SU-DHL-6 (cell line): ENCODE measurements around the gene ARVCF.
A peak's percentile ranks its signal among the peaks of the same experiment; 100 is the strongest.

Experiments used
- H2AFZ ChIP-seq: fragments of 200-600 bp; sonication (generic); 2 replicates; pipeline ENCODE4 v1.6.1; 2014; ENCODE audit warnings: low read depth, mild to moderate bottlenecking, moderate library complexity, mixed read lengths, antibody characterized with exemption, low read length; ENCODE audit not compliant: severe bottlenecking
- H3F3A ChIP-seq: fragments of 200-600 bp; shearing (Covaris generic); 2 replicates; pipeline ENCODE4 v1.6.0; 2016; ENCODE audit warnings: antibody characterized with exemption, mild to moderate bottlenecking; ENCODE audit not compliant: insufficient read depth
- H3K27ac ChIP-seq: fragments of 200-600 bp; sonication (generic); 2 replicates; pipeline ENCODE4 v1.5.1; 2016; ENCODE audit warnings: low read depth, mild to moderate bottlenecking, low read length, moderate library complexity, mixed read lengths
- H3K27me3 ChIP-seq: fragments of 200-600 bp; sonication (generic), shearing (Covaris generic); 2 replicates; pipeline ENCODE4 v1.6.0; 2014; ENCODE audit warnings: mild to moderate bottlenecking, low read length
- H3K36me3 ChIP-seq: fragments of 200-600 bp; sonication (generic); 2 replicates; pipeline ENCODE4 v1.6.1; 2014; ENCODE audit warnings: mild to moderate bottlenecking, low read length, mixed read lengths
- H3K4me2 ChIP-seq: fragments of 300-600, 200-600 bp; shearing (Covaris generic), sonication (generic); 2 replicates; pipeline ENCODE4 v1.6.0; 2014; ENCODE audit warnings: low read length, low read depth, mild to moderate bottlenecking; ENCODE audit not compliant: poor library complexity, severe bottlenecking
- H3K4me3 ChIP-seq: fragments of 200-600 bp; sonication (generic); 2 replicates; pipeline ENCODE4 v1.5.1; 2014; ENCODE audit warnings: antibody characterized with exemption, low read length, mild to moderate bottlenecking, mixed read lengths; ENCODE audit not compliant: insufficient read depth, poor library complexity, severe bottlenecking
- H3K79me2 ChIP-seq: fragments of 200-600 bp; sonication (generic); 2 replicates; pipeline ENCODE4 v1.6.1; 2014; ENCODE audit warnings: mild to moderate bottlenecking, low read length, moderate library complexity; ENCODE audit not compliant: insufficient read depth
- H3K9ac ChIP-seq: fragments of 200-600 bp; sonication (generic); 2 replicates; pipeline ENCODE4 v1.7.0; 2014; ENCODE audit warnings: mild to moderate bottlenecking, low read length
- H3K9me2 ChIP-seq: fragments of 200-600 bp; sonication (generic); replicated peaks from 2 replicates; pipeline ENCODE4 v1.6.1; 2014; ENCODE audit warnings: low read length; ENCODE audit not compliant: insufficient read depth
- H3K9me3 ChIP-seq: fragments of 200-600 bp; sonication (generic); 2 replicates; pipeline ENCODE4 v1.6.1; 2014; ENCODE audit warnings: low read length, mixed read lengths; ENCODE audit not compliant: insufficient read depth
- H4K20me1 ChIP-seq: fragments of 200-600 bp; sonication (generic); 2 replicates; pipeline ENCODE4 v1.6.1; 2014; ENCODE audit warnings: low read depth, mild to moderate bottlenecking, antibody characterized with exemption, low read length, moderate library complexity, mixed read lengths
- EZH2phosphoT487 ChIP-seq: fragments of 200-600 bp; sonication (generic), shearing (Covaris generic); conservative IDR thresholded peaks from 2 replicates; pipeline ENCODE4 v1.6.1; 2018; ENCODE audit warnings: mild to moderate bottlenecking, antibody characterized with exemption, low read length, moderate library complexity, mixed read lengths
- TF ChIP-seq, protein P1 (sequence below): fragments of 200-600 bp; sonication (generic); IDR thresholded peaks from one replicate; pipeline ENCODE4 v1.5.1; 2017; ENCODE audit warnings: antibody characterized with exemption, mild to moderate bottlenecking, low read length, moderate library complexity; ENCODE audit not compliant: insufficient read depth, poor library complexity, severe bottlenecking

Gene ARVCF

DNA sequence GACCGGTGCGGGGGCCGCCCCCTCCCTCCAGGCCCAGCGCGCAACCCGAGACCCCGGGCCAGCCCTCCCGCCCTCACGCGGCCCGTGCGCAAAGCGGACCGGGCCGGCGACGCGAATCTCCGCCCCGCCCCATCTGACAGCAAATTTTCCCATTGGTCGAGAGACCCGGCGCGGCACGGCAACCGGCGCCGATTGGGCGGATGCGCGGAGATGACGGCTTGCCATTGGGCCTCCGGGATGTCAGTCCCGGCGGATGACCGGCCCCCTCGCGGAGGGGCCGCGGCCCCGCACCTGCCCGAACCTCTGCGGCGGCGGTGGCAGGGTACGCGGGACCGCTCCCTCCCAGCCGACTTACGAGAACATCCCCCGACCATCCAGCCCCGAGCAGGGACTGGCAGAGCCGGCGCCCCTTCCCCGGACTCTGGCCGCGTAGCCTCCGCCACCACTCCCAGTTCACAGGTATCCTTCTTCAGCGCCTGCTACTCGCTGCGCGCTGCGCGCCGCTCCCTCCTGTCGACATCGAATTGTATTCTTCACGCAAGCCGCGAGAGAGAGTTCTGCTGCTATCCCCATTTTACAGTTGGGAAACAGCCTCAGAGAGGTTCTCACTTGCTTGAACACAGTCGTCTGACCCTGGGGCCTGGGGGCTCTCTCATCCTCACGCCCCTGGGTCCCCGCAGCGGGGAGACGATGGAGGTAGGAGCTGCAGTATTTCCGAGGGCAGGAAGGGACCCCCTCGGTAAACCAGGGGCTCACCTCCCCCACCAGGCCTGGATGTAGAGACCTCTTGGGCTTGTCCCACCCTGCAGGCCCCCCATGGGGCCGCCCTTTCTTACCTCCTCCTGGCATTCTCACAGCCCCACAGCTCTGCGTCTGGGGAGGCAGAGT is at the start of gene ARVCF:
Gene ARVCF (minus strand): TSS at position 90 of the 888 bp plus-strand sequence. CDS start 26,029 bp downstream, outside the sequence.
- H3K27me3 ChIP-seq: no peaks in the 10 kb centered on the region
- H3K9me3 ChIP-seq: no peaks in the 10 kb centered on the region
- no peaks in the 10 kb centered on the region for H4K20me1 ChIP-seq
- TF ChIP-seq, protein P1, sequence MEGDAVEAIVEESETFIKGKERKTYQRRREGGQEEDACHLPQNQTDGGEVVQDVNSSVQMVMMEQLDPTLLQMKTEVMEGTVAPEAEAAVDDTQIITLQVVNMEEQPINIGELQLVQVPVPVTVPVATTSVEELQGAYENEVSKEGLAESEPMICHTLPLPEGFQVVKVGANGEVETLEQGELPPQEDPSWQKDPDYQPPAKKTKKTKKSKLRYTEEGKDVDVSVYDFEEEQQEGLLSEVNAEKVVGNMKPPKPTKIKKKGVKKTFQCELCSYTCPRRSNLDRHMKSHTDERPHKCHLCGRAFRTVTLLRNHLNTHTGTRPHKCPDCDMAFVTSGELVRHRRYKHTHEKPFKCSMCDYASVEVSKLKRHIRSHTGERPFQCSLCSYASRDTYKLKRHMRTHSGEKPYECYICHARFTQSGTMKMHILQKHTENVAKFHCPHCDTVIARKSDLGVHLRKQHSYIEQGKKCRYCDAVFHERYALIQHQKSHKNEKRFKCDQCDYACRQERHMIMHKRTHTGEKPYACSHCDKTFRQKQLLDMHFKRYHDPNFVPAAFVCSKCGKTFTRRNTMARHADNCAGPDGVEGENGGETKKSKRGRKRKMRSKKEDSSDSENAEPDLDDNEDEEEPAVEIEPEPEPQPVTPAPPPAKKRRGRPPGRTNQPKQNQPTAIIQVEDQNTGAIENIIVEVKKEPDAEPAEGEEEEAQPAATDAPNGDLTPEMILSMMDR: no peak
- no peak for TF ChIP-seq EZH2phosphoT487
- H3K27ac ChIP-seq: no peak within 1 kb of the TSS
- no peaks in the 10 kb centered on the region for H3K36me3 ChIP-seq
- peak within 1 kb of the TSS; percentile 83 for H3K4me2 ChIP-seq
- peak within 1 kb of the TSS; percentile 67 for H2AFZ ChIP-seq
- peak within 1 kb of the TSS; percentile 56 for H3K9ac ChIP-seq
- H3K9me2 ChIP-seq: no peaks in the 10 kb centered on the region
- no peaks in the 10 kb centered on the region for H3F3A ChIP-seq
- peak within 1 kb of the TSS; percentile 59 for H3K4me3 ChIP-seq
- H3K79me2 ChIP-seq: peaks cover 3% of the 10 kb centered on the region; the same call in 1 of the 2 replicates

DNA sequence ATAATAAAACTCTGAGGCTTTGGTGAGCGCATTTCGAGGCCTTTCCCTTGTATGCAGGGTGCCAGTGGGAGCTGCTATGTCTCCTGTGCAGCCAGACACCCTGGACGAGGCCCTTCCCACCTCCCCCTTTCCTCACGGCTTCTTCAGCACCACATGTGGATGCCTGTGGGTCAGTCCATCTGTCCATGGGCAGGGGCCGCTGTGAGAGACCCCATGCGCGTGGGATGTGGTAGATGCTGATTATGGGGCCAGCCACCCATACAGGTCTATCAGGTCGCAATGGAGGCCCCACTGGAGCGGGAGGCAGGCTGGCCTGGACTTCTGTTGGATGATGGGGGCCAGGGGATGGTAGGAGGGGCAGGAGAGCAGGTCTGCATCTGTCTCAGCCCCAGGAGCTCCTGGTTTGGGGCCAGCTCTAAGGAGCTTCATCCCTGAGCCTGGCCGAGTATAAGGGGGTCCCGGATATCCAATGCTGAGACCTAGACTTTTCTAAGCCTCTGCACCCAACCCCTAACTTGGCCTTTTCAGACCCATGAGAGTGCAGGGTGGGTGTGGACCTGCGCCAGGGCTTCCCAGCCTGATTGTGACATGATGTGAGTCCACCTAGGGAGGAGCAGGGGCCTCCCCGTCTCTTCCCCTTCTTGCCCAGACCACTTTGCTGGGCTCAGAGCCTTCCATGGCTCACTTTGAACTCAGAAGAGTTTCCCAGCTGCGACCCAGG is 49.4 kb upstream of the ARVCF start:
- Histone ChIP-seq H3K9me2 (no peaks in the 10 kb centered on the region), H3F3A (no peaks in the 10 kb centered on the region), H3K27me3 (no peaks in the 10 kb centered on the region), H3K27ac (no peak overlapping the region), H3K79me2 (no peaks in the 10 kb centered on the region), H4K20me1 (no peaks in the 10 kb centered on the region), H3K4me2 (no peak overlapping the region), H3K36me3 (no peaks in the 10 kb centered on the region), H3K4me3 (no peak overlapping the region), H3K9ac (no peak overlapping the region), H2AFZ (no peak overlapping the region), H3K9me3 (no peaks in the 10 kb centered on the region)
- TF ChIP-seq, protein P1: no peak
- TF ChIP-seq EZH2phosphoT487: no peak

GRCh38 chr22:20064545-20065262 is 48.1 kb upstream of the ARVCF start:
- H3K36me3 ChIP-seq: no peaks in the 10 kb centered on the region
- H3K4me2 ChIP-seq: no peak overlapping the region
- H3F3A ChIP-seq: no peaks in the 10 kb centered on the region
- H3K27me3 ChIP-seq: no peaks in the 10 kb centered on the region
- no peaks in the 10 kb centered on the region for H3K79me2 ChIP-seq
- H3K4me3 ChIP-seq: no peak overlapping the region
- no peak overlapping the region for H3K9ac ChIP-seq
- no peak overlapping the region for H3K27ac ChIP-seq
- H3K9me2 ChIP-seq: no peaks in the 10 kb centered on the region
- TF ChIP-seq, protein P1: no peak
- no peak for TF ChIP-seq EZH2phosphoT487
- H4K20me1 ChIP-seq: no peaks in the 10 kb centered on the region
- H3K9me3 ChIP-seq: no peaks in the 10 kb centered on the region
- no peak overlapping the region for H2AFZ ChIP-seq
